CMK (cell line): ENCODE results near the gene DLL4.

Experiments
- DNase-seq: peaks from one replicate; pipeline ENCODE4 v3.0.0-alpha.2; 2010; ENCODE audit warnings: low read depth

Gene DLL4

GRCh38 chr15:40926659-40927494, 2.3 kb upstream of the DLL4 start:
- no peak for DNase-seq

- no peak for DNase-seq
Observed at GRCh38 chr15:40927495-40927872, 1.7 kb upstream of the DLL4 start.

GRCh38 chr15:40927873-40928806, 1.0 kb upstream of the DLL4 start:
- no peak for DNase-seq

GRCh38 chr15:40929660-40930429, 705 bp downstream of the DLL4 start:
- no peak for DNase-seq

GRCh38 chr15:40930430-40931299, 1.5 kb downstream of the DLL4 start:
- no peak for DNase-seq

GRCh38 chr15:40931300-40932142, 2.4 kb downstream of the DLL4 start:
- DNase-seq = no peak

GRCh38 chr15:40932156-40932555, 3.0 kb downstream of the DLL4 start:
- DNase-seq = no peak

GRCh38 chr15:40932649-40933516, 3.7 kb downstream of the DLL4 start:
- DNase-seq = no peak

- DNase-seq = no peak
Observed at GRCh38 chr15:40933517-40933902, 4.4 kb downstream of the DLL4 start.

GRCh38 chr15:40934457-40934856, 5.3 kb downstream of the DLL4 start:
- DNase-seq = no peak

- DNase-seq = no peak
Observed at GRCh38 chr15:40936234-40936708, 7.1 kb downstream of the DLL4 start.

GRCh38 chr15:40936709-40937666, 7.8 kb downstream of the DLL4 start:
- DNase-seq = no peak

- DNase-seq = no peak
Observed at GRCh38 chr15:40937762-40938535, 8.8 kb downstream of the DLL4 start.

- no peak for DNase-seq
Observed at GRCh38 chr15:40938536-40938870, 9.4 kb downstream of the DLL4 start.

GRCh38 chr15:40940296-40940801, 11.2 kb downstream of the DLL4 start:
- no peak for DNase-seq

- no peak for DNase-seq
Observed at GRCh38 chr15:40941068-40941527, 12.0 kb downstream of the DLL4 start.
